GM23338 (cell line): ENCODE data around the gene C2orf72.

Experiments used
- CREB1 ChIP-seq: fragments of 250-450 bp; sonication (Bioruptor Pico); IDR thresholded peaks from 2 replicates; pipeline ENCODE4 v1.5.0; 2020; ENCODE audit warnings: low read depth, mild to moderate bottlenecking, moderate library complexity
- CTCF ChIP-seq, 2 experiments: fragments of 200-600 bp in 1 of 2; sonication (generic) in 1 of 2; conservative IDR thresholded peaks; 2 replicates each; pipeline versions ENCODE4 v1.5.1 to v1.6.1; 2016 to 2017; ENCODE audit warnings: antibody characterized with exemption in 2 of 2, low read depth in 2 of 2, mild to moderate bottlenecking in 2 of 2, moderate library complexity in 1 of 2
- ETS1 ChIP-seq: IDR thresholded peaks from 2 replicates; pipeline ENCODE4 v1.6.1; 2016; ENCODE audit warnings: antibody characterized with exemption
- EZH2 ChIP-seq: fragments of 200-600 bp; sonication (generic); IDR thresholded peaks from one replicate; pipeline ENCODE4 v1.8.0; 2017; ENCODE audit warnings: antibody characterized with exemption, mild to moderate bottlenecking, low read depth; ENCODE audit not compliant: unreplicated experiment
- EZH2phosphoT487 ChIP-seq: fragments of 200-600 bp; sonication (generic); IDR thresholded peaks from one replicate; pipeline ENCODE4 v1.8.1; 2018; ENCODE audit warnings: antibody characterized with exemption; ENCODE audit not compliant: unreplicated experiment
- JUNB ChIP-seq: IDR thresholded peaks from one replicate; pipeline ENCODE4 v1.6.1; 2016; ENCODE audit warnings: antibody characterized with exemption; ENCODE audit not compliant: unreplicated experiment
- NANOG ChIP-seq: IDR thresholded peaks from 2 replicates; pipeline ENCODE4 v1.6.1; 2016; ENCODE audit warnings: antibody characterized with exemption, borderline replicate concordance
- POLR2AphosphoS5 ChIP-seq: IDR thresholded peaks from 2 replicates; pipeline ENCODE4 v1.6.1; 2016; ENCODE audit warnings: antibody characterized with exemption, low read depth
- REST ChIP-seq: IDR thresholded peaks from one replicate; pipeline ENCODE4 v1.6.1; 2018; ENCODE audit warnings: antibody characterized with exemption; ENCODE audit not compliant: unreplicated experiment
- STAT1 ChIP-seq: IDR thresholded peaks from one replicate; pipeline ENCODE4 v1.6.1; 2016; ENCODE audit warnings: antibody characterized with exemption; ENCODE audit not compliant: unreplicated experiment
- ZNF114 ChIP-seq: fragments of 250-450 bp; sonication (Bioruptor Pico); IDR thresholded peaks from 2 replicates; pipeline ENCODE4 v1.5.0; 2020; ENCODE audit warnings: mild to moderate bottlenecking, moderate library complexity
- ZNF331 ChIP-seq: fragments of 250-450 bp; sonication (Bioruptor Pico); IDR thresholded peaks from 2 replicates; pipeline ENCODE4 v1.5.0; 2020; ENCODE audit warnings: low read depth, mild to moderate bottlenecking, moderate library complexity
- ZNF462 ChIP-seq: fragments of 250-450 bp; sonication (Bioruptor Pico); IDR thresholded peaks from 2 replicates; pipeline ENCODE4 v1.5.0; 2020; ENCODE audit warnings: mild to moderate bottlenecking, moderate library complexity

- TF ChIP-seq EZH2phosphoT487 (no peak), CTCF (conservative IDR thresholded peaks at IDR 0.05; ENCODE audit: low read depth in 2 of 2) (no peak), POLR2AphosphoS5 (no peak), EZH2 (no peak), REST (no peak), ETS1 (no peak), ZNF114 (CRISPR knock-in tag) (no peak), CREB1 (CRISPR knock-in tag) (no peak), NANOG (no peak), ZNF462 (no peak), STAT1 (no peak), JUNB (no peak), ZNF331 (CRISPR knock-in tag) (no peak)
Observed at GRCh38 chr2:231002641-231003040, 34.7 kb upstream of the C2orf72 start.
